Suprapubic skin (tissue), 4 donors: ENCODE measurements around the gene YIPF3. TPM values are rescaled to one million over a fixed set of nuclear protein-coding genes. Genes with fewer than 3 reads are reported as not detected.
A peak's percentile ranks its signal among the peaks of the same experiment; 100 is the strongest.

Experiments used
- DNase-seq, 2 donors: peaks; one replicate each; pipeline ENCODE4 v3.0.0-alpha.2; 2019; ENCODE audit warnings: low spot score in 2 of 2
- H3K27ac ChIP-seq: fragments of 200-600 bp; sonication (generic); one replicate; pipeline ENCODE4 v1.5.1; 2019
- H3K27me3 ChIP-seq: fragments of 200-600 bp; sonication (generic); one replicate; pipeline ENCODE4 v1.5.1; 2019
- H3K36me3 ChIP-seq: fragments of 200-600 bp; sonication (generic); one replicate; pipeline ENCODE4 v1.5.1; 2019
- H3K4me1 ChIP-seq: fragments of 200-600 bp; sonication (generic); one replicate; pipeline ENCODE4 v1.5.1; 2019
- H3K4me3 ChIP-seq: fragments of 200-600 bp; sonication (generic); one replicate; pipeline ENCODE4 v1.5.1; 2019; ENCODE audit warnings: mild to moderate bottlenecking
- H3K9me3 ChIP-seq: fragments of 200-600 bp; sonication (generic); one replicate; pipeline ENCODE4 v1.5.1; 2019
- CTCF ChIP-seq, 2 donors: fragments of 200-600 bp in 1 of 2; fragments of 450-650 bp in 1 of 2; sonication (generic) in 1 of 2; IDR thresholded peaks; one replicate each; pipeline ENCODE4 v1.5.1; 2016 to 2019; ENCODE audit warnings: antibody characterized with exemption in 2 of 2, mild to moderate bottlenecking in 1 of 2, moderate library complexity in 1 of 2
- EP300 ChIP-seq: sonication (generic); formaldehyde crosslinking; IDR thresholded peaks from one replicate; pipeline ENCODE4 v1.6.1; 2017; ENCODE audit warnings: antibody characterized with exemption
- POLR2A ChIP-seq, 2 donors: fragments of 450-650 bp; IDR thresholded peaks; one replicate each; pipeline ENCODE4 v1.6.1; 2017; ENCODE audit warnings: antibody characterized with exemption in 2 of 2, mild to moderate bottlenecking in 2 of 2, moderate library complexity in 2 of 2
- POLR2AphosphoS5 ChIP-seq, 3 donors: sonication (generic); formaldehyde crosslinking; IDR thresholded peaks; one replicate each; pipeline ENCODE4 v1.6.1; 2017; ENCODE audit warnings: antibody characterized with exemption in 3 of 3
- WGBS: methylation state at CpG from one replicate; pipeline ENCODE4 v1.1.5; 2018; 5-methylcytosine and 5-hydroxymethylcytosine counted together
- total RNA-seq, 4 donors: library from RNA; depleted of rRNA; stranded (reverse); fragments of >200 nt; gene quantifications; one replicate each; pipeline ENCODE4 v1.1.0, GENCODE V29; 2016

Gene YIPF3
- total RNA-seq, 4 donors from 2014 or later, result 69.8 to 115 (median 84.6) TPM

GRCh38 chr6:43494766-43495165, 22.0 kb downstream of the YIPF3 start:
- H3K27ac ChIP-seq, result peak overlapping the region; percentile 77
- no peak overlapping the region for H3K4me3 ChIP-seq
- peaks cover 70% of the 10 kb centered on the region for H3K4me1 ChIP-seq
- DNase-seq, result no peak
- TF ChIP-seq CTCF (IDR thresholded peaks at IDR 0.05) (no peak), POLR2AphosphoS5 (IDR thresholded peaks at IDR 0.05) (no peak), EP300 (no peak), POLR2A (IDR thresholded peaks at IDR 0.05) (no peak)
- H3K27me3 ChIP-seq, result no peaks in the 10 kb centered on the region
- 87% methylated on average over 4 of the region's 4 CpGs for WGBS
- H3K36me3 ChIP-seq, result peaks cover 14% of the 10 kb centered on the region
- H3K9me3 ChIP-seq, result no peaks in the 10 kb centered on the region

GRCh38 chr6:43494321-43494720, 22.4 kb downstream of the YIPF3 start:
- peaks cover 72% of the 10 kb centered on the region for H3K4me1 ChIP-seq
- H3K9me3 ChIP-seq, result no peaks in the 10 kb centered on the region
- no peaks in the 10 kb centered on the region for H3K27me3 ChIP-seq
- H3K36me3 ChIP-seq, result peaks cover 10% of the 10 kb centered on the region
- peak overlapping the region; percentile 43 for H3K27ac ChIP-seq
- DNase-seq, result no peak
- no peak for TF ChIP-seq CTCF (IDR thresholded peaks at IDR 0.05)
- TF ChIP-seq EP300, result no peak
- no peak for TF ChIP-seq POLR2AphosphoS5 (IDR thresholded peaks at IDR 0.05)
- no peak for TF ChIP-seq POLR2A (IDR thresholded peaks at IDR 0.05)
- 91% methylated on average over 6 of the region's 6 CpGs for WGBS
- no peak overlapping the region for H3K4me3 ChIP-seq

GRCh38 chr6:43493833-43494232, 22.9 kb downstream of the YIPF3 start:
- Histone ChIP-seq H3K27ac (peak overlapping the region; percentile 43), H3K4me1 (peaks cover 77% of the 10 kb centered on the region), H3K4me3 (no peak overlapping the region), H3K36me3 (peaks cover 5% of the 10 kb centered on the region), H3K9me3 (no peaks in the 10 kb centered on the region), H3K27me3 (no peaks in the 10 kb centered on the region)
- WGBS, result 77% methylated on average over 7 of the region's 7 CpGs
- TF ChIP-seq POLR2A (IDR thresholded peaks at IDR 0.05) (no peak), CTCF (IDR thresholded peaks at IDR 0.05) (no peak), EP300 (no peak), POLR2AphosphoS5 (IDR thresholded peaks at IDR 0.05) (no peak)
- no peak for DNase-seq

- peaks cover 82% of the 10 kb centered on the region for H3K4me1 ChIP-seq
- H3K27ac ChIP-seq, result peak overlapping the region; percentile 34
- H3K9me3 ChIP-seq, result no peaks in the 10 kb centered on the region
Observed at GRCh38 chr6:43493230-43493629, 23.5 kb downstream of the YIPF3 start.

GRCh38 chr6:43492673-43493072, 24.1 kb downstream of the YIPF3 start:
- H3K36me3 ChIP-seq, result no peaks in the 10 kb centered on the region
- no peaks in the 10 kb centered on the region for H3K27me3 ChIP-seq
- H3K27ac ChIP-seq, result no peak overlapping the region
- 47% methylated on average over 3 of the region's 3 CpGs for WGBS
- no peak overlapping the region for H3K4me3 ChIP-seq
- H3K4me1 ChIP-seq, result peaks cover 82% of the 10 kb centered on the region
- DNase-seq, result no peak
- no peaks in the 10 kb centered on the region for H3K9me3 ChIP-seq
- no peak for TF ChIP-seq CTCF (IDR thresholded peaks at IDR 0.05)
- TF ChIP-seq EP300, result no peak
- no peak for TF ChIP-seq POLR2A (IDR thresholded peaks at IDR 0.05)
- no peak for TF ChIP-seq POLR2AphosphoS5 (IDR thresholded peaks at IDR 0.05)

More at GRCh38 chr6:43493230-43493629, 23.5 kb downstream of the YIPF3 start:
- Histone ChIP-seq H3K36me3 (no peaks in the 10 kb centered on the region), H3K4me3 (no peak overlapping the region), H3K27me3 (no peaks in the 10 kb centered on the region)
- DNase-seq, result no peak
- TF ChIP-seq POLR2A (IDR thresholded peaks at IDR 0.05) (no peak), EP300 (no peak), CTCF (IDR thresholded peaks at IDR 0.05) (no peak), POLR2AphosphoS5 (IDR thresholded peaks at IDR 0.05) (no peak)
- WGBS, result 53% methylated on average over 2 of the region's 2 CpGs
